A549 (cell line): ENCODE results near the gene ERCC6L.

Source experiments
- ATOH8 ChIP-seq: fragments of 250-450 bp; sonication (Bioruptor Pico); IDR thresholded peaks from 2 replicates; pipeline ENCODE4 v1.5.0; 2020; ENCODE audit warnings: low read depth, mild to moderate bottlenecking, moderate library complexity
- CBX2 ChIP-seq: fragments of 200-600 bp; sonication (generic); IDR thresholded peaks from 2 replicates; pipeline ENCODE4 v1.6.1; 2016; ENCODE audit warnings: low read depth, mild to moderate bottlenecking, borderline replicate concordance
- CBX8 ChIP-seq: fragments of 200-600 bp; sonication (generic); IDR thresholded peaks from 2 replicates; pipeline ENCODE4 v1.6.1; 2016
- CTCF ChIP-seq: fragments of >200 bp; sonication (Bioruptor Twin); formaldehyde crosslinking; IDR thresholded peaks from 3 replicates; pipeline ENCODE4 v1.5.1; 2016
- E2F6 ChIP-seq: IDR thresholded peaks from 2 replicates; pipeline ENCODE4 v1.6.1; 2012; ENCODE audit warnings: low read depth, borderline replicate concordance
- EHF ChIP-seq: fragments of 250-450 bp; sonication (Bioruptor Pico); IDR thresholded peaks from 2 replicates; pipeline ENCODE4 v1.5.0; 2020; ENCODE audit warnings: mild to moderate bottlenecking
- EP300 ChIP-seq, 2 experiments: fragments of >200 bp; sonication (Bioruptor Twin); formaldehyde crosslinking; IDR thresholded peaks; 2 replicates in 1 of 2; 3 replicates in 1 of 2; pipeline ENCODE4 v1.6.1; 2016 to 2017
- MAZ ChIP-seq: fragments of 150-350 bp; IDR thresholded peaks from 2 replicates; pipeline ENCODE4 v1.6.1; 2014; ENCODE audit warnings: antibody characterized with exemption, low read depth, low read length, borderline replicate concordance
- MYC ChIP-seq: IDR thresholded peaks from 2 replicates; pipeline ENCODE4 v1.6.1; 2012; ENCODE audit warnings: mild to moderate bottlenecking, inconsistent platforms, low read length, improper control_type of control experiment, borderline replicate concordance
- POLR2A ChIP-seq: IDR thresholded peaks from 2 replicates; pipeline ENCODE4 v1.6.1; 2012; ENCODE audit warnings: mild to moderate bottlenecking, low read length
- RAD21 ChIP-seq, 2 experiments: fragments of >200 bp in 1 of 2; sonication (Bioruptor Twin) in 1 of 2; formaldehyde crosslinking in 1 of 2; IDR thresholded peaks in 1 of 2; conservative IDR thresholded peaks in 1 of 2; 2 replicates in 1 of 2; 3 replicates in 1 of 2; pipeline ENCODE4 v1.6.1; 2012 to 2018; ENCODE audit warnings: inconsistent platforms in 1 of 2
- RARB ChIP-seq: fragments of 250-450 bp; sonication (Bioruptor Pico); IDR thresholded peaks from 2 replicates; pipeline ENCODE4 v1.8.0; 2021; ENCODE audit warnings: mild to moderate bottlenecking, moderate library complexity
- RCOR1 ChIP-seq: fragments of 150-350 bp; IDR thresholded peaks from 2 replicates; pipeline ENCODE4 v1.6.1; 2014; ENCODE audit warnings: antibody characterized with exemption, low read length, low read depth
- RFX5 ChIP-seq: fragments of 450-650 bp; IDR thresholded peaks from 2 replicates; pipeline ENCODE4 v1.7.1; 2014; ENCODE audit warnings: antibody characterized with exemption, mild to moderate bottlenecking, moderate library complexity

- TF ChIP-seq CTCF: no peak
- no peak for TF ChIP-seq POLR2A
- no peak for TF ChIP-seq CBX8
- no peak for TF ChIP-seq MYC
- no peak for TF ChIP-seq EP300 (IDR thresholded peaks at IDR 0.05)
- no peak for TF ChIP-seq RCOR1
- no peak for TF ChIP-seq ATOH8 (CRISPR knock-in tag)
- TF ChIP-seq RARB (CRISPR knock-in tag): no peak
- no peak for TF ChIP-seq EHF (CRISPR knock-in tag)
- no peak for TF ChIP-seq RAD21 (conservative IDR thresholded peaks at IDR 0.05 in 1 of 2, IDR thresholded peaks at IDR 0.05 in 1 of 2)
- no peak for TF ChIP-seq RFX5
- no peak for TF ChIP-seq CBX2
- no peak for TF ChIP-seq E2F6
- TF ChIP-seq MAZ: no peak
Observed at GRCh38 chrX:72271091-72271788, 32.4 kb upstream of the ERCC6L start.
